HG03342 (cell line): ENCODE results near the gene KCNH4.

ENCODE experiments used
- ATAC-seq: cut with Tn5 transposase; IDR thresholded peaks from one replicate; pipeline ENCODE4 v1.9.1; 2021; ENCODE audit warnings: mild to moderate bottlenecking, moderate library complexity; ENCODE audit not compliant: unreplicated experiment

KCNH4 gene

GRCh38 chr17:42120161-42120769 lies 60.7 kb downstream of the KCNH4 start:
- no peak for ATAC-seq

- ATAC-seq: no peak
These were observed 61.6 kb downstream of the KCNH4 start for GRCh38 chr17:42119301-42119700.

- no peak for ATAC-seq
These were observed 62.4 kb downstream of the KCNH4 start for GRCh38 chr17:42118545-42118944.

- ATAC-seq: no peak
These were observed 62.8 kb downstream of the KCNH4 start for GRCh38 chr17:42118126-42118510.

- no peak for ATAC-seq
These were observed 63.4 kb downstream of the KCNH4 start for GRCh38 chr17:42117397-42118125.

- ATAC-seq: no peak
These were observed 64.1 kb downstream of the KCNH4 start for GRCh38 chr17:42116705-42117396.

GRCh38 chr17:42114118-42114517 lies 66.8 kb downstream of the KCNH4 start:
- ATAC-seq: no peak

- no peak for ATAC-seq
These were observed 67.5 kb downstream of the KCNH4 start for GRCh38 chr17:42113293-42114069.

GRCh38 chr17:42112552-42113176 lies 68.3 kb downstream of the KCNH4 start, which contains the start of gene DHX58:
Gene DHX58, minus strand, starts transcription at chr17:42112714. Its CDS starts 822 bp downstream, at chr17:42111892.
- ATAC-seq: peak; percentile 56

GRCh38 chr17:42111871-42112551 lies 68.9 kb downstream of the KCNH4 start:
- no peak for ATAC-seq

GRCh38 chr17:42111265-42111636 lies 69.7 kb downstream of the KCNH4 start:
- ATAC-seq: no peak

- ATAC-seq: no peak
These were observed 70.4 kb downstream of the KCNH4 start for GRCh38 chr17:42110301-42111264.

- no peak for ATAC-seq
These were observed 71.9 kb downstream of the KCNH4 start for GRCh38 chr17:42109086-42109485.

GRCh38 chr17:42107597-42108576 lies 73.1 kb downstream of the KCNH4 start:
- ATAC-seq: peak; percentile 61

GRCh38 chr17:42107124-42107523 lies 73.8 kb downstream of the KCNH4 start:
- no peak for ATAC-seq
